Activated naive CD8-positive, alpha-beta T cell treated with anti-CD3 and anti-CD28 coated beads, Interleukin-2, amount 50 U/mL, for 24 hours (primary cell): ENCODE results near the gene SGIP1.

Experiments used
- ATAC-seq: fragments of 150-1000 bp; cut with Tn5 transposase; one replicate; pipeline ENCODE4 v1.10.0; 2021
- DNase-seq: peaks from one replicate; pipeline ENCODE4 v3.0.0; 2021
- H3K27ac Mint-ChIP-seq: one replicate; pipeline ENCODE4 v1.8.0; 2021; ENCODE audit warnings: mild to moderate bottlenecking, mixed read lengths
- H3K27me3 Mint-ChIP-seq: one replicate; pipeline ENCODE4 v1.8.0; 2021; ENCODE audit warnings: mixed read lengths
- H3K36me3 Mint-ChIP-seq: one replicate; pipeline ENCODE4 v1.8.0; 2021; ENCODE audit warnings: low read depth, mixed read lengths
- H3K4me1 Mint-ChIP-seq: one replicate; pipeline ENCODE4 v1.8.0; 2021; ENCODE audit warnings: mixed read lengths
- H3K4me3 Mint-ChIP-seq: one replicate; pipeline ENCODE4 v1.8.0; 2021; ENCODE audit warnings: mild to moderate bottlenecking, moderate library complexity, mixed read lengths
- H3K9me3 Mint-ChIP-seq: one replicate; pipeline ENCODE4 v1.8.0; 2021; ENCODE audit warnings: mixed read lengths

The SGIP1 gene

DNA sequence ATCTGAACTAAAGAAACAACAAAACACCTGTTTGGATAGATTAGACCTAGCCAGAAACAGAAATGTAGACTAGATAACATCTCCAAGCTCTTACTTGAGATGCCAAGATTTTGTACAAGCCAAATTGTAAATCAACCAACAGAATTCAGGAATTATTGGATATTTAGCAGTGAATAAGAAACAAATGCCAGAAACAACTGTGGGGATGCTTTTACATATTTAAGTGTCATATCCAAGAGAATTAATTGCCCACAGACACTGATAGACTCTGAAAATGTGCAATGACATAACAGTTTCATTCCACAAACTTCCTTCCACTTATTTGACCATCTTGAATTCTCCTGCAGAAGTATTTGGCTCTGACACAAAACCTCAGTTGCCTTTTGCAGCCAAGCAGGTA lies 92.3 kb downstream of the SGIP1 start:
- Mint-ChIP-seq H3K27me3 (peaks cover 4% of the 10 kb centered on the region), H3K4me3 (no peak overlapping the region), H3K36me3 (no peaks in the 10 kb centered on the region), H3K9me3 (no peaks in the 10 kb centered on the region), H3K27ac (no peak overlapping the region), H3K4me1 (peaks cover 12% of the 10 kb centered on the region)
- ATAC-seq (no peak), DNase-seq (no peak)

DNA sequence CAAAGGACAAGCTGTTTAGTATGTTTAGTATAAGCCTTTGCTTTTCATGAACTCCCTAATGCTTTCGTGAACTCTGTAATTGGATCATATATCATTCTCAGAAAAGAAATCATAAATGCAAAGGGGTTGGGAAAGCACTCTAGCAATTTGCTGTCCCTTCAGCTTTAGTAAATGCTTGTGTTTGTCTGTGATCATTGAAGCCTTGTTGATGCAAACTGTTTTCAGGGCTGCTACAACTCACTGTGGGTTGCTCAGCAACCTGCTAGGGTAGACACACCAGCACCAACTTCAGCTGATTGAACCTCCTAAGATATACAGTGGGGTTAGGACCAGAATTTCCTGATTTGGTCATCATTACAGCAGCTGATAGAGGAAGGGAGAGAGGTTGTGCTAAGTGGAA lies 95.0 kb downstream of the SGIP1 start:
- peaks cover 11% of the 10 kb centered on the region for H3K4me1 Mint-ChIP-seq
- H3K36me3 Mint-ChIP-seq = no peaks in the 10 kb centered on the region
- peaks cover 4% of the 10 kb centered on the region for H3K27me3 Mint-ChIP-seq
- H3K27ac Mint-ChIP-seq = no peak overlapping the region
- DNase-seq = no peak
- no peaks in the 10 kb centered on the region for H3K9me3 Mint-ChIP-seq
- no peak overlapping the region for H3K4me3 Mint-ChIP-seq
- no peak for ATAC-seq

GRCh38 chr1:66633159-66633558 lies 99.2 kb downstream of the SGIP1 start:
- DNase-seq (no peak), ATAC-seq (no peak)
- Mint-ChIP-seq H3K4me1 (no peaks in the 10 kb centered on the region), H3K9me3 (no peaks in the 10 kb centered on the region), H3K36me3 (no peaks in the 10 kb centered on the region), H3K27me3 (peaks cover under 1% of the 10 kb centered on the region), H3K4me3 (no peak overlapping the region), H3K27ac (no peak overlapping the region)

GRCh38 chr1:66637146-66637545 lies 103.2 kb downstream of the SGIP1 start:
- Mint-ChIP-seq H3K36me3 (no peaks in the 10 kb centered on the region), H3K4me1 (no peaks in the 10 kb centered on the region), H3K4me3 (no peak overlapping the region), H3K27me3 (peaks cover 5% of the 10 kb centered on the region), H3K9me3 (no peaks in the 10 kb centered on the region), H3K27ac (no peak overlapping the region)
- ATAC-seq (no peak), DNase-seq (no peak)

DNA sequence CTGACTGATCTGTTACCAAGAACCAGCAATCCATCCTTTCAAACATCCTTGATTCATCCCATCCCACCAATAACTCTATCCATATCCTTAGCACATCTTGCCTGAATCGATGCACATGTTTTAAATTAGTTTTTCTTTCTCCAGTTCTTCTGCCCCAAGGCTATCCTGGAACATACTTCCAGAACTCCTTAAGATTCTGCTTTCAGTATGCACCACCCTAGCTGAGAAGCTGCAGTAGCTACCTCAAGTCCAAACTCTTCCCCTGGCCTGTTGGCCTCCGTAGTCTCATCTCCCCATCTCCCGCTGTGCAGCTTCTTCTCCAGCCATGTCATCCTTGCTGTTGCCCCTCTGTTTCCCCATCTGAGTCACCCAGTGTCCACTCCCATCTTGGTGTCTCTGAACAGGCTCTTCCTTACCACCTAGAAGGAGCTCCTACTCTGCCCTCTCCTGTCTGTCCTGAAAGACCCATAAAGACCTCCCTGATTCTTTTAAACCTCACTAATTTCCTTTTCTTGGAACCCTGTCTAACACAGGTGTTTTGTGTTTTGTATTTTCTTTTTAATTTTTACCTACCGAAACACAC lies 108.0 kb downstream of the SGIP1 start:
- Mint-ChIP-seq H3K27ac (no peak overlapping the region), H3K36me3 (no peaks in the 10 kb centered on the region), H3K4me3 (no peak overlapping the region), H3K9me3 (no peaks in the 10 kb centered on the region), H3K27me3 (peaks cover 6% of the 10 kb centered on the region), H3K4me1 (no peaks in the 10 kb centered on the region)
- DNase-seq (no peak), ATAC-seq (no peak)

DNA sequence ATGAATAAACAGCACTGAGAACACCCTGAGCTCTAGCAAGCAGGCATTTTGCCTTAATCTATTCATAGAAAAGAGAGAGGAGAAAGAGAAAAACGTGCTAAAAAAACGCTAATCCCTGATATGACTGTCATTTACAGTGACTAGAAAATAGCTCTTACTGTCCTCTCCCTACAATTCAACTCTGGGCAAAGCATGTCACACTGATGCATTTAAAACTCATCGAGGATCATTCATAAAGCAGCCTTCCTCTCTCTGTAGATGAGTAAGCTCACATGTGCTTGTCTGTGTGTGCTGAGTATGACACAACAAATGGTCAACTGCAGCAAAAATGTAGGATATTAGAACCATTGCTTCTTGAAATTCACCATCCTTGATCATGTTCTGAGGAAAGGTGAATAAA lies 109.0 kb downstream of the SGIP1 start:
- Mint-ChIP-seq H3K36me3 (no peaks in the 10 kb centered on the region), H3K27me3 (peaks cover 6% of the 10 kb centered on the region)

GRCh38 chr1:66644331-66644730 lies 110.4 kb downstream of the SGIP1 start:
- Mint-ChIP-seq H3K4me3 (no peak overlapping the region), H3K4me1 (no peaks in the 10 kb centered on the region), H3K9me3 (no peaks in the 10 kb centered on the region), H3K27ac (no peak overlapping the region), H3K27me3 (peaks cover 6% of the 10 kb centered on the region), H3K36me3 (no peaks in the 10 kb centered on the region)
- no peak for ATAC-seq
- DNase-seq = no peak

More for the DNA sequence above, 109.0 kb downstream of the SGIP1 start:
- DNase-seq (no peak), ATAC-seq (no peak)
- Mint-ChIP-seq H3K27ac (no peak overlapping the region), H3K4me1 (no peaks in the 10 kb centered on the region), H3K9me3 (no peaks in the 10 kb centered on the region), H3K4me3 (no peak overlapping the region)

DNA sequence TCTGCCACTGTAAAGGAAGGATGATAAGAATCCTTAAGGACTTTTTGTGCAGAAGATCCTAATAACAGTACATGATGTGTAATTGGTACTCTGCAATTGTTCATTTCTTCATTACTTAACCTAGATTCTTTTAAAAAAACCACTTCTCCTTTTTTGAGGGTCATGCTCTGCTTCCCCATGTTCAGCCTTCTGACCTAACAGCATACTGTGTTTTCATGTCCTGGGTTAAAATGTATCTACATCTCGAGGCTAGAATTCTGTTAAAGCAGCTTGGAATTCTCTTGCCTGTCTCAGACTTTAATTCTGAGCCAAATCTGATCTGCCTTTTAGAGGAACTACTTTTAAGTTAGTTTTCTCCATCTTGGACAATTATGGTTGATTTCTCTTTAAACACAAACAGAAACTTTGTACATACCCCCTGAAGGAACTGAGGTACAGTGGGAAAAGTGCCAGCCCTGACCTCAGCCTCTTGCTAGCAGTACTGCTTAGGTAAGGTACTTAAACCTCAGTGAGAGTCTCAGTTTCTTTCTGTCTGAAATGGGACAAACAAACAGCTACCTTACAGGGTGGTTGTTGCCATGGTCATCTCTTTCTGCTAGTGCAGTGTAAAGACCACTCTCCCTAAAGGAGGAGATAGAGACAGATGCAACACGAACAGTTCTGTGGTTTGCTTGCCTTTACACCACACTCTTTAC lies 115.1 kb downstream of the SGIP1 start:
- no peaks in the 10 kb centered on the region for H3K4me1 Mint-ChIP-seq
- H3K27me3 Mint-ChIP-seq = peaks cover 4% of the 10 kb centered on the region
- no peak overlapping the region for H3K27ac Mint-ChIP-seq
- no peak for ATAC-seq
- no peak overlapping the region for H3K4me3 Mint-ChIP-seq
- H3K36me3 Mint-ChIP-seq = no peaks in the 10 kb centered on the region
- DNase-seq = no peak
- no peaks in the 10 kb centered on the region for H3K9me3 Mint-ChIP-seq

GRCh38 chr1:66652556-66652955 lies 118.6 kb downstream of the SGIP1 start:
- Mint-ChIP-seq H3K36me3 (no peaks in the 10 kb centered on the region), H3K4me3 (no peak overlapping the region), H3K27ac (no peak overlapping the region), H3K4me1 (no peaks in the 10 kb centered on the region), H3K9me3 (no peaks in the 10 kb centered on the region), H3K27me3 (peaks cover 4% of the 10 kb centered on the region)
- no peak for ATAC-seq
- DNase-seq = no peak

GRCh38 chr1:66654643-66655042 lies 120.7 kb downstream of the SGIP1 start:
- Mint-ChIP-seq H3K9me3 (no peaks in the 10 kb centered on the region), H3K27me3 (peaks cover 6% of the 10 kb centered on the region), H3K36me3 (no peaks in the 10 kb centered on the region), H3K4me1 (no peaks in the 10 kb centered on the region), H3K27ac (no peak overlapping the region), H3K4me3 (no peak overlapping the region)
- ATAC-seq (no peak), DNase-seq (no peak)

DNA sequence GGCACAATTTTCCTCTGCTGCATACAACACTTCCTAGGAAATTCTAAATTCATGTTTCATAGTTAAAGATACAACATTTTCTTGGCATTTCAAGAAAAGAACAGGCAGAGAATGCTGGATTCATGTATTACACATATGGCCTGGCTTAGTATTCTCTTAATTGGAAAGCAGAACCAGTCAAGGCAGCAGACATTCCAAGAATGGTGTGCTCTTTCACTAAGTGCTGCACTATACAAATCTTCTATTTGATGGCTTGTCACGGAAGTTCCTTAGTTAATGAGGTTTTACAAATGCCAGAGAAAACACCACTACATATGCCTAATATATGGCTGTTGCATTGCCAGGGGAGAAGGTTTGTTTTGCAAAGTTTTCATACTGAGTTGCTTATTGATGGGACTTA lies 137.5 kb downstream of the SGIP1 start:
- Mint-ChIP-seq H3K27ac (no peak overlapping the region), H3K9me3 (no peaks in the 10 kb centered on the region), H3K4me3 (no peak overlapping the region), H3K36me3 (no peaks in the 10 kb centered on the region), H3K27me3 (peaks cover 2% of the 10 kb centered on the region), H3K4me1 (no peaks in the 10 kb centered on the region)
- ATAC-seq (no peak), DNase-seq (no peak)

GRCh38 chr1:66676613-66677298 lies 142.8 kb downstream of the SGIP1 start:
- Mint-ChIP-seq H3K4me3 (no peak overlapping the region), H3K27ac (no peak overlapping the region), H3K27me3 (no peaks in the 10 kb centered on the region), H3K4me1 (no peaks in the 10 kb centered on the region), H3K36me3 (no peaks in the 10 kb centered on the region), H3K9me3 (no peaks in the 10 kb centered on the region)
- DNase-seq (no peak), ATAC-seq (no peak)

GRCh38 chr1:66678146-66678545 lies 144.2 kb downstream of the SGIP1 start:
- DNase-seq (no peak), ATAC-seq (no peak)
- no peak overlapping the region for H3K27ac Mint-ChIP-seq
- H3K36me3 Mint-ChIP-seq = no peaks in the 10 kb centered on the region
- H3K4me1 Mint-ChIP-seq = no peaks in the 10 kb centered on the region
- H3K4me3 Mint-ChIP-seq = no peak overlapping the region
- H3K9me3 Mint-ChIP-seq = no peaks in the 10 kb centered on the region
- no peaks in the 10 kb centered on the region for H3K27me3 Mint-ChIP-seq

DNA sequence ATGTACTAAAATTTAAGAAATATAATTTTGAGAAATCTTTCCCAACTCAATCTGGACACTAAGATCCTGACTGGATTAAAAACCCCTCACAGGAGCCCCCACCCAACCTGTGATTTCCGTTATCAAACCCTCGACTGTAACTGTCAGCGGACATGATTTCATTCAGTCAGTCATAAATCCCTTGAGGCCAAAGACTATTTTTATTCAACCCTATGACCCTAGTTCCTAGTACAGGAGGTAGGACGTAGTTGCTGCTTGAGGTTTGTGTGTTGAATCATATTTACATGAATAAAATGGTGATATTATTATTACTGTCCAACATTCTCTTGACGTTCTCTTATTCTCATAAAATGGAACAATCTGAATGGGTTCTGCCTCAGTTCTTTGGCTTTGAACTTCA lies 145.2 kb downstream of the SGIP1 start:
- Mint-ChIP-seq H3K4me3 (no peak overlapping the region), H3K4me1 (no peaks in the 10 kb centered on the region), H3K27ac (no peak overlapping the region), H3K9me3 (no peaks in the 10 kb centered on the region), H3K36me3 (no peaks in the 10 kb centered on the region), H3K27me3 (no peaks in the 10 kb centered on the region)
- ATAC-seq (no peak), DNase-seq (no peak)

DNA sequence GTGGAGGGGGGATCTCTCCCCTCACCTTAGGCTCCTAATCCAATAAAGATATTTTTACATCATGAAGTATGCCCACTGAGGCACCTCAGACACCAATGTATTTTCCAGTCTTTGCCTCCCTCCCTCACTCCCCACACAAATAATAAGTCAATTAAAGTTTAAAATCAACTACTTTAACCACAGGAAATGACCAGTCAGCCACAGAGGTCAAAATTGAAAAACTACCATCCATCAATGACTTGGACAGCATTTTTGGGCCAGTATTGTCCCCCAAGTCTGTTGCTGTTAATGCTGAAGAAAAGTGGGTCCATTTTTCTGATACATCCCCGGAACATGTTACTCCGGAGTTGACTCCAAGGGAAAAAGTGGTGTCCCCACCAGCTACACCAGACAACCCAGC lies 147.7 kb downstream of the SGIP1 start:
- Mint-ChIP-seq H3K27ac (no peak overlapping the region), H3K9me3 (no peaks in the 10 kb centered on the region), H3K4me3 (no peak overlapping the region), H3K27me3 (no peaks in the 10 kb centered on the region), H3K36me3 (no peaks in the 10 kb centered on the region), H3K4me1 (no peaks in the 10 kb centered on the region)
- no peak for ATAC-seq
- DNase-seq = no peak
